ENCODE measurements around the gene AHCYL2. TPM values are rescaled to one million over a fixed set of nuclear protein-coding genes. Genes with fewer than 3 reads are reported as not detected.
"Not testable (repeated sequence)": the region's sequence is repeated elsewhere in the genome, so short reads cannot be mapped to it uniquely, and the experiment has no call there.

The AHCYL2 gene
- total and polyA plus RNA-seq, 7 donors, result 4.4 to 39.2 (median 24.8) TPM

GRCh38 chr7:129348023-129348740 is 123.4 kb downstream of the AHCYL2 start:
- TF ChIP-seq CTCF (IDR thresholded peaks at IDR 0.05), result no peak
- Histone ChIP-seq H3K36me3 (ENCODE audit: insufficient read depth in 1 of 2, low read depth in 1 of 2) (no peaks in the 10 kb centered on the region), H3K4me3 (peak overlapping the region; percentile 1), H3K27me3 (ENCODE audit: insufficient read depth in 3 of 3, low read length in 2 of 3) (no peaks in the 10 kb centered on the region), H3K9me3 (no peaks in the 10 kb centered on the region), H3K4me1 (peaks cover 24% of the 10 kb centered on the region), H3K27ac (peak overlapping the region; percentile 25)
- intact Hi-C loops (cut with DNase I), result loop anchor here (10.0 kb wide), 2 partner anchors 297 to 477 kb away; no protein-coding TSS in a partner anchor
- WGBS, 3 donors, result 58 to 83% (median 73%) methylated on average over 2 of the region's 2 CpGs
- no peak for DNase-seq
- ATAC-seq, result no peak

GRCh38 chr7:129351320-129351719 is 126.5 kb downstream of the AHCYL2 start:
- ATAC-seq, result no peak
- Histone ChIP-seq H3K4me3 (no peak overlapping the region), H3K27ac (no peak overlapping the region), H3K4me1 (peaks cover 12% of the 10 kb centered on the region), H3K36me3 (ENCODE audit: insufficient read depth in 1 of 2, low read depth in 1 of 2) (no peaks in the 10 kb centered on the region), H3K27me3 (ENCODE audit: insufficient read depth in 3 of 3, low read length in 2 of 3) (no peaks in the 10 kb centered on the region), H3K9me3 (no peaks in the 10 kb centered on the region)
- WGBS, 3 donors, result 83 to 90% (median 87%) methylated on average over 3 of the region's 3 CpGs
- no peak for TF ChIP-seq CTCF (IDR thresholded peaks at IDR 0.05)
- no peak for DNase-seq
- intact Hi-C loops (cut with DNase I), result no loop called here

GRCh38 chr7:129353104-129353503 is 128.3 kb downstream of the AHCYL2 start:
- ATAC-seq; H3K27me3 ChIP-seq (ENCODE audit: insufficient read depth in 3 of 3, low read length in 2 of 3); H3K4me1 ChIP-seq; H3K27ac ChIP-seq; DNase-seq; H3K36me3 ChIP-seq (ENCODE audit: insufficient read depth in 1 of 2, low read depth in 1 of 2); intact Hi-C loops (cut with DNase I); H3K4me3 ChIP-seq; H3K9me3 ChIP-seq: not testable (repeated sequence)
- WGBS, 3 donors, result 72 to 75% (median 73%) methylated on average over 5 of the region's 5 CpGs

GRCh38 chr7:129354428-129355157 is 129.8 kb downstream of the AHCYL2 start:
- Histone ChIP-seq H3K4me3 (no peak overlapping the region), H3K27me3 (ENCODE audit: insufficient read depth in 3 of 3, low read length in 2 of 3) (no peaks in the 10 kb centered on the region), H3K9me3 (no peaks in the 10 kb centered on the region), H3K4me1 (no peaks in the 10 kb centered on the region), H3K27ac (no peak overlapping the region), H3K36me3 (ENCODE audit: insufficient read depth in 1 of 2, low read depth in 1 of 2) (no peaks in the 10 kb centered on the region)
- intact Hi-C loops (cut with DNase I), result no loop called here
- ATAC-seq (no peak), DNase-seq (no peak)
- TF ChIP-seq CTCF (IDR thresholded peaks at IDR 0.05), result no peak
- WGBS, 3 donors, result 72 to 80% (median 78%) methylated on average over 5 of the region's 5 CpGs

- intact Hi-C loops (cut with DNase I), result no loop called here
- ATAC-seq (no peak), DNase-seq (no peak)
- Histone ChIP-seq H3K36me3 (ENCODE audit: insufficient read depth in 1 of 2, low read depth in 1 of 2) (no peaks in the 10 kb centered on the region), H3K27ac (no peak overlapping the region), H3K4me3 (no peak overlapping the region), H3K4me1 (no peaks in the 10 kb centered on the region), H3K27me3 (ENCODE audit: insufficient read depth in 3 of 3, low read length in 2 of 3) (no peaks in the 10 kb centered on the region), H3K9me3 (no peaks in the 10 kb centered on the region)
- no peak for TF ChIP-seq CTCF (IDR thresholded peaks at IDR 0.05)
These were observed 131.3 kb downstream of the AHCYL2 start for GRCh38 chr7:129356176-129356575.
